ENCODE data around the gene SIGLEC10.

SIGLEC10 gene

GRCh38 chr19:51392701-51393100, 24.7 kb downstream of the SIGLEC10 start:
- Histone ChIP-seq H3K9me3 (ENCODE audit: insufficient read depth, low read length) (no peaks in the 10 kb centered on the region), H3K27me3 (ENCODE audit: low read depth, low read length) (no peaks in the 10 kb centered on the region), H3K4me1 (ENCODE audit: low read length) (peaks cover 23% of the 10 kb centered on the region), H3K4me2 (ENCODE audit: low read length) (no peak overlapping the region), H4K20me1 (ENCODE audit: insufficient read depth, low read length) (no peaks in the 10 kb centered on the region), H3K79me2 (ENCODE audit: low read length) (peaks cover 5% of the 10 kb centered on the region), H3K27ac (ENCODE audit: low read length) (no peak overlapping the region), H3K36me3 (replicated peaks; ENCODE audit: low read depth, low read length) (no peaks in the 10 kb centered on the region), H3K9ac (ENCODE audit: low read length) (no peak overlapping the region), H2AFZ (ENCODE audit: low read depth, low read length) (no peak overlapping the region), H3K4me3 (ENCODE audit: low read length) (no peak overlapping the region)
- no peak for TF ChIP-seq EZH2phosphoT487 (IDR thresholded peaks at IDR 0.05; ENCODE audit: low read depth)
- no peak for TF ChIP-seq CTCF (IDR thresholded peaks at IDR 0.05; ENCODE audit: low read depth, low read length)

DNA sequence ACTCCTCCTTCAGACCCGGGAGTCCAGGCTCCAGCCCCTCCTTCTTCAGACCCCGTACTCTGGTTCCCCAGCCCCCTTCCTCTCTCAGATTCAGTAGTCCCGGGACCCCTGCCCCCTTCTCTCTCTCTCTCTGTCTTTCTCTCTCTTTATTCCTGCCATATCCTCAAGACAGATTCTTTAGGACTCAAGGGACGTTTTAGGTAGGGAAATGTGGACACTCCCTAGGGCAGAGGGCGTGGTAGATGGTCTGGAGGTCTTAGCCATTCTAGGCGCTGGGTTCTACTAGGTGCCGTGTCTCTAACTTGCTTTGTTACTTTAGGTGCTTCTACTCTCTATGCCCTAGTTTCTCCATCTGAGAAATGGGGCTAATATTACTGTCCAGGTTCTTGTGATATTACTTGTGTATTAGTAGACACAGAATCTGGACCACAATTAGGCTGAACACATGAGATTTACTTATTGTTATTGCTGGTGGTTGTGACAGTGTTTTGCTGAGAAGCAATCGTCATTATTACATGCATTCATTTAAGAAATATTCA, 26.3 kb downstream of the SIGLEC10 start:
- Histone ChIP-seq H3K9ac (ENCODE audit: low read length) (peak overlapping the region; percentile 6; the same call in 1 of the 2 replicates), H3K27ac (ENCODE audit: low read length) (no peak overlapping the region), H3K79me2 (ENCODE audit: low read length) (peaks cover 5% of the 10 kb centered on the region), H3K4me2 (ENCODE audit: low read length) (peak overlapping the region; percentile 32), H2AFZ (ENCODE audit: low read depth, low read length) (peak overlapping the region; percentile 97), H4K20me1 (ENCODE audit: insufficient read depth, low read length) (no peaks in the 10 kb centered on the region), H3K4me1 (ENCODE audit: low read length) (peaks cover 20% of the 10 kb centered on the region), H3K27me3 (ENCODE audit: low read depth, low read length) (no peaks in the 10 kb centered on the region), H3K36me3 (replicated peaks; ENCODE audit: low read depth, low read length) (no peaks in the 10 kb centered on the region), H3K4me3 (ENCODE audit: low read length) (peak overlapping the region; percentile 25), H3K9me3 (ENCODE audit: insufficient read depth, low read length) (no peaks in the 10 kb centered on the region)
- TF ChIP-seq CTCF (IDR thresholded peaks at IDR 0.05; ENCODE audit: low read depth, low read length) (no peak), EZH2phosphoT487 (IDR thresholded peaks at IDR 0.05; ENCODE audit: low read depth) (no peak)

DNA sequence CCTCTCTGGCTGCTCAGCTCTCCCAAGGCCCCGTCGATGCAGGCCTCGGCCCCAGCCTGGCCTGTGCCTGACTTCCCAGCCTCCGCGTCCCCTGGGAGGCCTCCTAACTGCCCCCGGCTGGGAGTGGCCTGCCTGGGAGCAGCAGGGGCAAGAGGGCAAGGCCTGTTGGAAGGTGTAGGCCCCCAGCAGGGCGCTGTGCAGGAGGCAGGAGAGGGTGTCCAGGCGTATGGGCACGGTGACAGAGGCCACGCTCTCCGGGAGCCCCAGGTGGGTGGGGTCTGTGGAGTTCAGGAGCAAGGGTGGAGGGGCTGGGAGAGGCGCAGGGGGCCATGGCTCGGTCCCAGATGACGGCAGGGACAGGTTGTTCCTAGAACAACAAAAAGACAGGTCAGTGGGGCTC, 28.3 kb downstream of the SIGLEC10 start:
- no peak for TF ChIP-seq EZH2phosphoT487 (IDR thresholded peaks at IDR 0.05; ENCODE audit: low read depth)
- TF ChIP-seq CTCF (IDR thresholded peaks at IDR 0.05; ENCODE audit: low read depth, low read length): no peak
- no peaks in the 10 kb centered on the region for H4K20me1 ChIP-seq (ENCODE audit: insufficient read depth, low read length)
- no peaks in the 10 kb centered on the region for H3K36me3 ChIP-seq (replicated peaks; ENCODE audit: low read depth, low read length)
- H3K9ac ChIP-seq (ENCODE audit: low read length): no peak overlapping the region
- no peaks in the 10 kb centered on the region for H3K9me3 ChIP-seq (ENCODE audit: insufficient read depth, low read length)
- peaks cover 16% of the 10 kb centered on the region for H3K4me1 ChIP-seq (ENCODE audit: low read length)
- H3K79me2 ChIP-seq (ENCODE audit: low read length): no peaks in the 10 kb centered on the region
- H3K27me3 ChIP-seq (ENCODE audit: low read depth, low read length): no peaks in the 10 kb centered on the region
- H3K4me3 ChIP-seq (ENCODE audit: low read length): no peak overlapping the region
- H2AFZ ChIP-seq (ENCODE audit: low read depth, low read length): no peak overlapping the region
- no peak overlapping the region for H3K27ac ChIP-seq (ENCODE audit: low read length)
- H3K4me2 ChIP-seq (ENCODE audit: low read length): no peak overlapping the region

DNA sequence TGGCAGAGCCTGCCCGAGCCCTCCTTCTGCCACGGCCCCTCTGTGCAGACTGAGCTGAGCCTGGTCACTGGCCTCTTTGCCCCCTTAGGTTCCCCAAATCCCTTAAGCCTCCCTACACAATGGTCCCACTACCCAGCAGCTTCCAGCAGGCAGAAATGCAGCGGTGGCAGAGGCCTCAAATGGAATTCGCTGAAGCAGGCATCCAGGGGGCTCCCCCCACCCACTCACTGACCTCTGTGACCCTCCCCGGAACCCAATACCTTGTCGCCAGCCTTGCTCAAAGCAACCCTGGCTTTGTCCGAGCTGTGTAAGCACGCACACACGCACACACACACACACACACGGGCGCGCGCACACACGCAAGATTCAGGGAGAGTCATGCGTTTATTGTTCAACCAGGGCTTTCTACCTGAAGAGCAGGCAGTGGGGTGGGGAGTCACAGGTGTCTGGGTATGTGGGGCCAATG, 29.5 kb downstream of the SIGLEC10 start, which contains the start of gene LIM2:
TSS of gene LIM2 (minus strand) at position 51 of the 466 bp plus-strand sequence. CDS start 531 bp downstream, outside the sequence.
- Histone ChIP-seq H3K9ac (ENCODE audit: low read length) (no peak within 1 kb of the TSS), H2AFZ (ENCODE audit: low read depth, low read length) (no peak within 1 kb of the TSS), H3K4me3 (ENCODE audit: low read length) (no peak within 1 kb of the TSS), H3K4me1 (ENCODE audit: low read length) (peaks cover 12% of the 10 kb centered on the region), H3K27me3 (ENCODE audit: low read depth, low read length) (0 out of 2 replicates have a peak, but pooled peaks cover 3% of the 10 kb centered on the region), H3K27ac (ENCODE audit: low read length) (no peak within 1 kb of the TSS), H3K4me2 (ENCODE audit: low read length) (no peak within 1 kb of the TSS), H3K36me3 (replicated peaks; ENCODE audit: low read depth, low read length) (no peaks in the 10 kb centered on the region), H3K9me3 (ENCODE audit: insufficient read depth, low read length) (no peaks in the 10 kb centered on the region), H3K79me2 (ENCODE audit: low read length) (no peaks in the 10 kb centered on the region), H4K20me1 (ENCODE audit: insufficient read depth, low read length) (no peaks in the 10 kb centered on the region)
- TF ChIP-seq CTCF (IDR thresholded peaks at IDR 0.05; ENCODE audit: low read depth, low read length): no peak
- no peak for TF ChIP-seq EZH2phosphoT487 (IDR thresholded peaks at IDR 0.05; ENCODE audit: low read depth)
